Choroid plexus epithelial cell (primary cell): ENCODE measurements around the gene MYL9.

Experiments used
- DNase-seq: peaks from one replicate; pipeline ENCODE4 v3.0.0-alpha.2; 2010; ENCODE audit warnings: low read depth
- H3K4me3 ChIP-seq: 2 replicates; pipeline ENCODE4 v1.5.1; 2011; ENCODE audit warnings: low read depth, mild to moderate bottlenecking, control low read depth, low read length, moderate library complexity
- CTCF ChIP-seq: conservative IDR thresholded peaks from 2 replicates; pipeline ENCODE4 v1.5.1; 2011; ENCODE audit warnings: low read depth, mild to moderate bottlenecking, control low read depth, inconsistent platforms, low read length, moderate library complexity

MYL9 gene

GRCh38 chr20:36544134-36545018 is 3.1 kb downstream of the MYL9 start:
- H3K4me3 ChIP-seq = peak overlapping the region; percentile 6
- TF ChIP-seq CTCF = no peak
- DNase-seq = peak; percentile 33

GRCh38 chr20:36546111-36546736 is 4.9 kb downstream of the MYL9 start:
- TF ChIP-seq CTCF = no peak
- no peak for DNase-seq

GRCh38 chr20:36547186-36548005 is 6.1 kb downstream of the MYL9 start:
- TF ChIP-seq CTCF = no peak
- no peak for DNase-seq
- H3K4me3 ChIP-seq = no peak overlapping the region

More at GRCh38 chr20:36546111-36546736, 4.9 kb downstream of the MYL9 start:
- no peak overlapping the region for H3K4me3 ChIP-seq

GRCh38 chr20:36548006-36548315 is 6.6 kb downstream of the MYL9 start:
- DNase-seq = peak; percentile 47
- peak; percentile 56 for TF ChIP-seq CTCF
- H3K4me3 ChIP-seq = no peak overlapping the region

GRCh38 chr20:36548704-36549627 is 7.6 kb downstream of the MYL9 start:
- H3K4me3 ChIP-seq = no peak overlapping the region
- DNase-seq = no peak
- TF ChIP-seq CTCF = no peak

- TF ChIP-seq CTCF = no peak
- no peak overlapping the region for H3K4me3 ChIP-seq
- no peak for DNase-seq
Observed at GRCh38 chr20:36549628-36549941, 8.3 kb downstream of the MYL9 start.
